HG03280 (cell line): ENCODE data around the gene NCAM2.

Source experiments
- ATAC-seq: cut with Tn5 transposase; IDR thresholded peaks from one replicate; pipeline ENCODE4 v1.9.1; 2021; ENCODE audit warnings: mild to moderate bottlenecking, moderate library complexity; ENCODE audit not compliant: unreplicated experiment

NCAM2 gene

DNA sequence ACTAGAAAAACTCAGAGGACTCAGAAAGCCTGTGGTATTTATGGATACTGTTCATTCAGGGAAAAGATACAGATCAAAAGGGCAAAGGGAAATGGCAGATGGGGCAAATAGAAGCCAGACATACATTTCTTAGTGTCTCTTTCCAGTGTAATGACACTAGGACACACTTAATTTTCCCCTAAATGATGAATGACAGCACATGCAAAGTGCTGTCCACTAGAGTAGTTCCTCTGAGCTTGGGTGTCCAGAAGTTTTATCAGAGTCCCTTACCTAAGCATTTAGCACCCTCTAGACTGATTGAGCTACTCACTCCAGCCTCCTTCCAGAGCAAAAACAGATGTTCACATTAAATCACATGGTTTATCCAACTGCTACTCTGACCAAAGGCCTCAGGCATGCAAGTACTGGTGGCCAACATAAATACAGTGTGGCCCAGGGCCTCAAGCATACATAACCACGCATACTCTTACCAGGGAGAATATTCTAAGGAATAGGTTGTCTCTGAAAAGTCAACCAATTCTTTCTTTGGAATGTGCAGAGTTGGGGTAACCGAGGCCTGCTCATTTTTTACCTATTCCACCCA lies 166.9 kb downstream of the NCAM2 start:
- ATAC-seq: no peak

DNA sequence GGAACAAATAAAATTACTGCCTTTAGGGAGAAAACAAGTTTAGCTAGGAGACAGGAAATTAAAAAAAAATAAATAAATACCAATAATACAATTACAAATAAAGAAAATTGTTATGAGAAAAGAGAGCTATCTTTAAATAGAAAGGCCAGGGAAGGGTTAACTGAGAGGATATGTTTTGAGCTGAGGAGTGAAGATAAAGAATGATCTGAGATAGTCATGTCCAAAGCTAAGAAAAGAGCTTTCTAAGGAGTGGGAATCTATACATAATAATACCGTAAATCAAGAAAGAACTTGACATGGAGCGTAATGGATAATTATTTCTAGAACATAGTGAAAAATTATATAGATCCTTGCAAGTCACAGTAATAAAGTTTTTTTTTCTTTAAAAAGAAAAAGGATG lies 176.5 kb downstream of the NCAM2 start:
- ATAC-seq: no peak

DNA sequence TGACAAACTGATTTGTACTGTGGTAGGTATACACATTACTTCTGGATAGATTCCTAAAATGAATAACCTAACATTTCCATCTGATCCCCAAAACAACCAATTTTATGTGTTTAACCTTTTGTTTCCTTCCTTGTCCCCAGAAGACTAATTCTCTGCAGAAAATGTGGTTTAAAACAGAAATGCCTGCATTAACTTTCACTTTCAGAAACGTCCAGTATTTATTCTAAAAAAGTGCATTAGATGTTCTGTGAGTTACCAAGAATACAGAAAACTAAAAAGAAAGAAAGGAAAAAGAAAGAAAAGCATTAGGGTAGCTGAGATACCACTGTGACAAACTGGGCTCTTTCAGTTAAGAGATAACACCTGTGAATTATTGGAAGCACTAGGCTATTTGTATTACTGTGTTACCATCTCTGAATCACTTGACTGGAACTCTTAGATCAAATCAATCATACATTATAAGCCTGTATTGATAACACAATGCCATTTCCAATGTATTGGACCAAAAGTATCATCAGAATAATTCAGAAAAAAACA lies 177.7 kb downstream of the NCAM2 start:
- no peak for ATAC-seq

DNA sequence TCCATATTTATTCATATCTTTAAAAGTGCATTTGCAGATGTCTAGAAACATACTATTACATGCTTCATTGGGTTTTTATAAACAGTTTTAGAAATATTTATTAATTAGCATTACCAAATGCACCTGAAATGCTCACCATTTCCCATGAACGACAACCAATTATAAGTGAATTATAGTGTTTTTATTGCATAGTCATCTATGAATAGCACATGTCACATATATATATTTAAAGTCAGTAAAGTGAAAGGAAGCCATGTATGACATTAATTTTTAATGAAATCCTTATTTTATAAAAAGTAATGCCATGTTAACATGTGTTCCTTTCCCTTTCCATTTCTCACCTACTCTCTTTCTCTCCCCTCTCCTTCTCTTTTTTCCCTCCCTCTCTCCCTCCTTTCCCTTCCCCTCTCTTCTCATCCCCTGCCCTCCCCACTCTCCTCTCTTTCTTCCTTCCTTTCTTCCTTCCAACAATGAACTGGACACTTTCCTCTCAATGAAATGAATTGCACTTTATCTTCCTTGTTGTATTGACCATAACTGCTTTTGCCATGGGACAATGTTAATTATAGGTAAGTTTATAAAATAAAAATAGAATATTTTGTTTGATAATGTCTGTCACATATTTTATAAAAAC lies 179.3 kb downstream of the NCAM2 start:
- no peak for ATAC-seq

DNA sequence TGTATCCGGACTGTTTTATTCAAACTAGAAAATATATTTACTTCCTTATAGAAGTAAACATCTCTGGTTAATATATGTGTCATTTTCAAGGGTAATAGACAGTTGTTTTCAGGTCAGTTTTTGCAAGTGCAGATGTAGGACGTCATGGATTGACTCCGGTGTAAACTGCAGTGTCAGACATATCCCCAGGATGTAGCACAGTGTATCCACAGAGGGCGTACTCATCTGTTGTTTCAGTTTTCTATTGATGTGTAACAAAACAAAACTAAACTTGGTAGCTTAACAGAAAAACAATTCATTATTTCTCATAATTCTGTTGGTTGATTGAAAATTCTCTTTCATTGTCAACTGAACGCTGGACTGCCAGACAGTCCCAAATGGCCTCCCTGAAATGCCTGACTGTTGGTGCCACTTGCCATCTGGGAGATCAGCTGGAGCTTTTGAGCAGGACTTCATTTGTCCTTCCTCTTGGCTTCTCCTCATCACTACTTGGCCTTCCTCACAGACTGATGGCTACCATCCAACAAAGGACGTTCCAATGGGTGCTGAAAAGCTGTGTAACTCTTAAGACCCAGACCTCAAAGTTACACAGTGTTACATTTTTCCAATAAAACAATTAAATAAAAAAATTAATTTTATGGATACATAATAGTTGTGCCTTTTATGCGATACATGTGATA lies 181.6 kb downstream of the NCAM2 start:
- ATAC-seq: no peak

DNA sequence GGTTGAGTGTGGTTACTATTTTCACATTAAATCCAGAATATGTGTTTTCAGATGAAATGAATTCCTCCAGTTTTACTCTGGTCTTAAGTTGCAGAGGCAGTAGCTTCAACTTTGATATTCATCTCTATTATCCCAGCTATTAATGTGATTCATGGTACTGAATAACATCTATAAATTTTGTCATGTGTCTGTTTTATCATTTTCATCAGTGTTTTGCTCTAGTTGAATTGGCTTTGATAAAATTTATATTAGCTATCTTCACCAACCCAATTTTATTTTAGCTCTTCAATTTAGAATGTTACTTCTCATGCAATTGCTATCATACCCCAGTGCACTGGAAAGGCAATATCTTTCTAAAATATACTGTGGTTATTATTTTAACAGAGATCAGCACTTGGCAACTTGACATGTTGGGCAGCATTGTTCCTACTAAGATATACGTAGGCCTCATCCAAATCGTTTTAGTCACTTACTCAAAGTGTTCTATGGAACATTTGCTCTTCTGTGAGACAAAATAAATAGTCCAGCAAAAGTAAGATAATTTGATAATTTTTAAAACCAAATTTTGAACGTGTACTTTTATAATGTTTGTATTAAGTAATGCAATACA lies 184.3 kb downstream of the NCAM2 start:
- no peak for ATAC-seq

DNA sequence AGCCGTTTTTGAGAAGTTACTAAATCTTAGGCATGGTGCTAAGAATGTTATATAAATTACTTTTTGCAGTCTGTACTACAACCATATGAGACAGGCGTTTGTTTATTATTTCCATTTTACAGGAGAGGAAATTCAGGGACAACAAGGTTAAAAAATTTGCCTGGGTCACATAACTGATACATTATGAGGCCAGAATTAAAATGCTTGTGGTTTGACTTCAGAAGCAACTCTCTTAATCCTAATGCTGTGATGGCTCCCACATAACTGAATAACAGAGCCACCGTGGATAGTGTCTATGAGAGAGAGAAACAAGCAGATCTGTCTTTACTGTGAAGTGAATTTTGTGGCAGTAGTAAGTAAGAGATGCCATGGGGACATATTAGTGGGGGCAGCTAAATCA lies 184.9 kb downstream of the NCAM2 start:
- no peak for ATAC-seq

DNA sequence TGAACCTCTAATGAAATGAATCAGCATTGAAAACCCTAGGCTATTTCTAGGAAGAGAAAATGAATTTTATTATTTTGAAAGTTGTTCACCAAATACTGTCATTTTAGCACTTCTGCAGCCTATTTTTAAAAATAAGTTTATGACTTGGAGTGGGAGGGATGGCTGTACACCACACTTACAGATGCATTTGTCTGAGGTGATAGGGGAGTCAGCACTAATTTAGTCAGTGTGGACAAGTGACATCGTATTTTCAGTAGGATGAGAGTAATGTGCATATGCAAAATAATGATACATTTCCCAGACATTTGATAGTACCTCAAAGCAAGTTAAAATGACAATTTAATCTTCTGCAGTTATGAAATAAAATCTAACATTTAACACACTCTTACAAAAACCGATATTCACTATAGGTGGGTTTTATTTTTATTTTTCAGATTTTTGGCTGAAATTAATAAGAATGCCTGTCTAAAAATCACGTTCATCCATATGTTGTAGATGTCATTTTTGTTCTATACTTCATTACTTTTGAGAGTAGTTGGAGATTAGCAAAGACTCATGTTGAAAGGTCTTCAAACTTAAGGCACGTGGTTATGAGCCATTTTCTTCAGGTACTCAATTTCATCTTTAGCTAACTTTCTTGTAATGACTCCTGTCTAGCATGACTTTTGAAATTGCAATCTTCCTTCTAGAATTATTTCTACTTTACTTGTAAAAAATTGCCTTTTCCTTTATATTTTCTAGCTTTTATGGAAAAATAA lies 186.7 kb downstream of the NCAM2 start:
- ATAC-seq: no peak

DNA sequence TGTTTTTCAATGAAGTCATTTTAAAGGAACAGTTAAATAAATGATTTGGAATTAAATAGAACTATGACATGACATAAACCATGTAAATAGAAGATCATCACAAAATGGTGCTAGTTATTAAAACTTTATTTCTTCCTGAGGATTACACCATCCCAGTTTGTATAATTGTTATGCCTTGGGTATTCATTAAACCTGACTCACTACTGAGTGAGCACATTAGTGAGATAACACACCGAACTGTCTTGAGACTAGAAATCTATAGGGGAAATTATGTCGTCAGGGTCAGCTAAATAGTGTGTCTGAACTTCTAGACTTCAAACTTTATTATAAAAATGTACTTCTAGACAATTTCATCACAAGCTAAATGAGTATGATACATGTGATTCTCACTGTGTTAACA lies 189.4 kb downstream of the NCAM2 start:
- no peak for ATAC-seq

DNA sequence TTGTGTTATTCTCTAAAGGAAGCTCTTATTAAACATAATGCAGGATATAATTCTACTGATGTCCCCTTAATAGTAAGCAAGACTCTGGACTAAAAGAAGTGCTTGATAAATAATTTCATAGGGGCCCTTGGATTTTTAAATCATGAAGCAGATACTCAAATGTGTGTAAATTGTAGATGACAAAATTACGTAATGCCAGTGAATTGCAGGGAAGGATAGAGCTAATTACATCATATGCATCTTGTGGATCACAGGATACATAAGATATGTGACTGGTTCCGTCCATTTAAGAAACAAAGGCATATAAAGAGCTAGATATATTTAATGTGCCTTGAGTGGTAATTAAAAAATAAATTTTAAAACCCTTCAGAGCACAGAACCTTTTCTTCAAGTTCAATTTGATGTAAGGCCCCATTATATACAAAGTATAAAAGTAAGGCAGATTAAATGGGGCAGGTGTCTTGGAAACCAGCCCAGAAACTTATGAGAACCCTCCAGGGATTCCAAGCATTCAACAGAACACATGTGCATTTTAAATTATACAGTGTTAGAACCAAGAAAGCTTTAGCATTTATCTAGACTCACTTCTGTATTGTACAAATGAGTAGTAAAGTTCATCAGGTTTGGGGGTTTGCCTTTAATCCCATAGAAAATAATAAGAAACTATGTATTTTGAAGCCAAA lies 190.4 kb downstream of the NCAM2 start:
- no peak for ATAC-seq

DNA sequence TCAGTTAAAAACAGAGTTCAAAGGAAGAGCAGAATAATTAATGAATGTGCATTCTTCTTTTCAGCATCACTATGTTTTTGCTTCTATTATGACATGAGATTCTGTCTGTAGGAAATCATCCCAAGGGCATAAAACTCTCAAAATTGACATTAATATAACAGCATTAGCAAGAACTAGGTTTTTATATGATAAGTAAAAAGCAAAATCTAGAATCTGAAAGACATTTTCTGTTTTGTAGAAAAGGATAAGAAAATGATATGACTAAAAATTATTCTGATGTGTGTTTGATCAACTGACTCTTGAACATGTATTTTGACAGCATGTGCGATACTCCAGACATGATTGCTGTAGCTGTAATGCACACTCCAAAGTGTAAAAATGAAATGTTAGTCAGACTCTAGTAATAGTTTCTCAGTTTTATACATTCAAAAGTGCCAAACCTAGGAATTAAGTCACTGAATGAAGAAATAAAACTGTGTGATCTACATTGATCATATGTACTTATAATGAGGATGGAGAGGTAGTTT lies 197.3 kb downstream of the NCAM2 start:
- no peak for ATAC-seq

DNA sequence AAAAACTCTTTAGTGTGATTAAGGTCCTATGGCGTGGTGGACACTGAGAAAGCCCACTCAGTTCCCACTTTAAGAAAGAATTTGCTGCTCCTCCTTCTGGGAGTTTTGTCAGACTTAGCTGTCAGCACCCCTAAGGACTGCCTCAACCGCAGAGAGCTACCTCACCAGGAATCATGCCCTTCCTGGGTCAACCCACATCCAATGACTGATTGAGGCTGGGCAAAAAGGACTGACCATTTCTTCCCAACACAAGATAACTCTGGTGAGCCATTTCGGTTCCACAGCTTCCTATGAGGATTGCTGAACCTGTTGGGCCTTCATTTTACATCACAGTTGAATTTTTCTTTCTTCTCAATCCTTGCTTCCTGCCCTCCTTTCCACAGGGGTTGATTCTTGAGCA lies 197.9 kb downstream of the NCAM2 start:
- ATAC-seq: no peak

DNA sequence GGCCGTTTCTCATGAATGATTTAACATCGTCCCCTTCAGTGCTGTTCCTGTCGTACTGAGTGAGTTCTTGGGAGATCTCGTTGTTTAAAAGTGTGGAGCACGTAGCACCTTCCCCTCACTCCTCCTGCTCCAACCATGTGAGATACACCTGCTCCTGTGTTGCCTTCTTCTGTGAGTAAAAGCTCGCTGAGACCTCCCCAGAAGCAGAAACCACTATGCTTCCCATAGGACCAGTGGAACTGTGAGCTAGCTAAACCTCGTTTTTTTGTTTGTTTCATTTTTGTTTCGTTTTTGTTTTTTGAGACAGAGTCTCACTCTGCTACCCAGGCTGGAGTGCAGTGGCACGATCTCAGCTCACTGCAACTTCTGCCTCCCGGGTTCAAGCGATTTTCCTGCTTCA lies 198.6 kb downstream of the NCAM2 start:
- ATAC-seq: no peak

DNA sequence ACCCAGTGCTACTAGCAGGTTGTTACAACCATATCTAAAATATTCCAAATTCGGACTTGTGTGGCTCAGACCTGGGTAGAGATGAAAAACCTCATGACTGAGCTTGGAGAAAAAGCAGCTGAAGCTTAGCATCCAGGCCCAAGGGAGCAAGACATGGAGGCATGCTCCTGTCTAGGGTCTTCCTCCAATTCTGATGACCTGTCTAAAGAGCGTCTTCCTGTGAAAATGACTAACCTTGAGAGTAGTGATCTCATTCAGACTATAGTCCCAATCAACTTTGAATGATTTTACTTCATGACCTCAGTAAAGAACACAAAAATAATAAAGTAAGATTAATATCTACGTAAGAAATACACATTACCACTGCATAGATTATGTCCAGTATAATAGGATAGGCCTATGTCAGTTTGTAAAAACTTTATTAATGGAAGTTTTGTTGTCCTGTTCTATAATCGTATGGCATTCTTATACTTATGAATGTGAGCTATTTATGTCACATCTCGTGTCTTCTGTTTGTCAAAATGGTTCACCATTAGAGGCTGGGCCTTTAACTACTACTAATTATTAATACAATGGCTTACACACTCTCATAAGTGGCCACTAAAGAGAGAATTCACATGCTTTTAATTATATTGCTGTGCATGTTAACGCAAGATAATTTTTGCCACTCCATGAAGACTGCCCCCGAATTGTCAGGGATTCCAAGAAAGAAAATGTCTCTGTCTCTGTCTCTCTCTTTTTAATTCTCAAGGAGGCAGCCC lies 201.3 kb downstream of the NCAM2 start:
- no peak for ATAC-seq

DNA sequence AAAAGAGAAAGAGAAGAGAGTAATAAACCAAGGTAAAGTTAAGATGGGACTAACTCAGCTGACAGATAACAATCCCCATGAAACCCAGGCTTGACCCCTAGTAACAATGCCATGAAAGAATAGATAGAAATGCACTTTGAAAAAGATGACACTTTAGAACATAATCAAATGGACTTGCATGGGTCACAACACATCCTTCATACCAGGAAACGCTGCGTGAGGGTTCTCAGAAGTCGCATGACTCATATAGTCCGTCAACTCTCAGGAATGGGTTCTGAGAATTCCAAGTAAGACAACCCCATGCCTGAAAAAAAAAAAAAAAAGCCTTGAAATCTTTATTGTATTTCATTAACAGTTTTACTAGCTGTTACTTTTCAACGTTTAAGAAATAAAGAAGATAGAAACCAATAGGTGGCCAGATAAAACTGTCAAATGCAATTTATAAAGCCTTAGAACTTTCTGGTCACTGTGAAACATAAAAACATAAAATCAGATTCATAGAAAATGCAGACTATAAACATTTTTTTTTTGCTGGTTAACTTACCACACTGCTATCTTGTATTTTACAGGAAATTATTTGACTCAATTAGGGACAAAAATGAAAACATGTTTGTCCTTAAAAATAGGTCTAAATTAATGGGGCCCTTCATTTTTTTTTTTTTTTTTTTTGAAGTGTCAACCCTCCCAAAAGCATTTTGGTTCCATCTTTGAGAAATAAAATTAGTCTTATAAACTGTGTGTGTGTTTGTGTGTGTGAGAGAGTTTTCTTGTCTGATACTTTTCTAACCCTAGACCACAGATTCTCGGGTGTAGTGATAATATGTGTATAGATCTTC lies 202.1 kb downstream of the NCAM2 start:
- ATAC-seq: no peak

DNA sequence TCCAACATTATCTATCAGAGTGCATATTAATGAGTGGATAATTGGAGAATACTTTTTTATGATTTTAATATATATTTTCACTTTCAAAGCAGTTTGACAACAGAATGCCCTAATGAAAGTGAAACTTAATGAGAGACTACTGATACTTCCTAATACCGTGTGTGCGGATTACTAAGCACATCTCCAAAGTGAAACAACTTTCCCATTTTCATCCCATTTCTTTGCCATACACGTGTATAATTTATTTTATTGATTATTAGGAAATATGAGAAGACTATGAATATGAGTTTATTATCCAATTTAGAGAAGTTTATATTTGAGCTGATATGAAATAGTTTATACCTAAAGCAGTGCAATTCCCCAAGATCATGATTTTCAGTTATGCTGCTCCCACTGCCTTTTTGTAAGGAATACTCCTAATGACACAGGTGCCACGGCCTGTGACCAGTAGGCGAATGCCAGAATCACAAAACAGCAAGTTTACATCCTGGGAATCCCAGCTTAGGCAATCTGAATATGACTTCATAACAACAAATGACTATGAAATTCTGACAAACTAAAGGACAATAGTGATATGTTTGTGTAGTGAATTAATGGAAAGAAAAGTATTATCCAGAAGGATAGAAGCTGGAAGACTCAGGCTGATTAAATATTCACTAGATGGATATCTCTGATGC lies 202.9 kb downstream of the NCAM2 start:
- no peak for ATAC-seq

DNA sequence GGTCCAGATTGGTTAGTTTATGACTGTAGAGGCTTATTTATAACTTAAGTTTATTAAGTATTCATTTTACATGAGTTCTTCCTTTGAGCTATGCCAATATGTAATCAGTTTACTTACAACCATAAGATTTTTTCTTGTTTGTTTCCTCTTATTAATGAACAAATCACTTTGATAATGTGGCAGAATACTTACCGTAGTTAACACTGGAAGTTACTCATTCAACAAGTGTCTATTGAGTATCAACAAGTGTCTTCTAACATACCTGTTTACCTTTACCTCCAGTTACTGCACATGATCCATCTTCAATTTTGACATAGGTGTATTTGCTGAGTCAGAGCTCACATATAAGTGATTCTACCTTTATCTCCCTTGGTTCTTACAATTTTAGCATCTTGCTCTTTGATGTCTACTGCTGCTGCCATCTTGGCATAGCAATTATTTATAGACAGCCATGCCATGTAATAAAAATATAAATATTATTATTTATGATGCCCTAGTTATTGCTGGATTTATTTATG lies 205.7 kb downstream of the NCAM2 start:
- ATAC-seq: no peak
